Liver (tissue), 3 donors: ENCODE measurements around the gene TCOF1.

Source experiments
- ATF3 ChIP-seq: IDR thresholded peaks from 2 replicates; pipeline ENCODE4 v1.6.1; 2016; ENCODE audit warnings: antibody characterized with exemption
- CTCF ChIP-seq: fragments of 150-350 bp; IDR thresholded peaks from 2 replicates; pipeline ENCODE4 v1.5.1; 2017; ENCODE audit warnings: improper control_type of control experiment, low read depth, low read length; ENCODE audit not compliant: missing input control
- FOXA1 ChIP-seq: IDR thresholded peaks from 2 replicates; pipeline ENCODE4 v1.6.1; 2016; ENCODE audit warnings: antibody characterized with exemption
- GABPA ChIP-seq, 2 donors: IDR thresholded peaks in 1 of 2; conservative IDR thresholded peaks in 1 of 2; 2 replicates each; pipeline ENCODE4 v1.6.1; 2016; ENCODE audit warnings: antibody characterized with exemption in 2 of 2, mild to moderate bottlenecking in 1 of 2, moderate library complexity in 1 of 2
- JUND ChIP-seq, 2 donors: IDR thresholded peaks; 2 replicates each; pipeline ENCODE4 v1.6.1; 2016; ENCODE audit warnings: antibody characterized with exemption in 2 of 2
- MAX ChIP-seq: IDR thresholded peaks from 2 replicates; pipeline ENCODE4 v1.6.1; 2016; ENCODE audit warnings: antibody characterized with exemption
- RAD21 ChIP-seq, 2 donors: IDR thresholded peaks; 2 replicates each; pipeline ENCODE4 v1.6.1; 2016; ENCODE audit warnings: antibody characterized with exemption in 2 of 2, mild to moderate bottlenecking in 2 of 2
- REST ChIP-seq: IDR thresholded peaks from 2 replicates; pipeline ENCODE4 v1.6.1; 2016; ENCODE audit warnings: antibody characterized with exemption, mild to moderate bottlenecking
- RXRA ChIP-seq, 2 donors: IDR thresholded peaks; 2 replicates each; pipeline ENCODE4 v1.6.1; 2017 to 2018; ENCODE audit warnings: antibody characterized with exemption in 2 of 2, mild to moderate bottlenecking in 1 of 2
- SP1 ChIP-seq: IDR thresholded peaks from 2 replicates; pipeline ENCODE4 v1.6.1; 2018; ENCODE audit warnings: antibody characterized with exemption, mild to moderate bottlenecking
- TAF1 ChIP-seq: conservative IDR thresholded peaks from 2 replicates; pipeline ENCODE4 v1.6.1; 2016; ENCODE audit warnings: antibody characterized with exemption, mild to moderate bottlenecking
- YY1 ChIP-seq: IDR thresholded peaks from 2 replicates; pipeline ENCODE4 v1.6.1; 2016; ENCODE audit warnings: antibody characterized with exemption, mild to moderate bottlenecking
- donor health status: healthy.
- donor health status: healthy.

GRCh38 chr5:150317048-150318003 lies 40.2 kb upstream of the TCOF1 start:
- no peak for TF ChIP-seq RXRA (IDR thresholded peaks at IDR 0.05)
- TF ChIP-seq CTCF = no peak
- no peak for TF ChIP-seq RAD21 (IDR thresholded peaks at IDR 0.05)
- TF ChIP-seq SP1 = no peak
- TF ChIP-seq REST = no peak
- TF ChIP-seq JUND (IDR thresholded peaks at IDR 0.05) = no peak
- no peak for TF ChIP-seq GABPA (IDR thresholded peaks at IDR 0.05 in 1 of 2, conservative IDR thresholded peaks at IDR 0.05 in 1 of 2)
- no peak for TF ChIP-seq ATF3
- TF ChIP-seq TAF1 = no peak
- TF ChIP-seq YY1 = no peak
- no peak for TF ChIP-seq MAX
- TF ChIP-seq FOXA1 = no peak
